Activated CD4-positive, alpha-beta T cell treated with anti-CD3 and anti-CD28 coated beads, Interleukin-2, amount 10 ng/mL, durations not matched to agents 7 days and 5 days (primary cell): ENCODE results near the gene SCD5. TPM values are rescaled to one million over a fixed set of nuclear protein-coding genes. Genes with fewer than 3 reads are reported as not detected.

Experiments used
- CTCF ChIA-PET: fragments of 350-600 bp; sonication (Branson Sonifier 250); formaldehyde crosslinking; loops from one replicate; lab custom pipeline; 2021; ENCODE audit warnings: antibody characterized with exemption; lab: Charles Lee
- POLR2A ChIA-PET: fragments of 350-600 bp; sonication (Branson Sonifier 250); formaldehyde crosslinking; loops from one replicate; lab custom pipeline; 2021; ENCODE audit warnings: antibody characterized with exemption; lab: Charles Lee
- DNase-seq: peaks from one replicate; pipeline ENCODE4 v3.0.0-alpha.2; 2020
- H3K27ac Mint-ChIP-seq: one replicate; pipeline ENCODE4 v1.8.0; 2021; ENCODE audit warnings: mild to moderate bottlenecking, moderate library complexity, mixed read lengths
- H3K27me3 Mint-ChIP-seq: one replicate; pipeline ENCODE4 v1.8.0; 2021; ENCODE audit warnings: mixed read lengths
- H3K36me3 Mint-ChIP-seq: one replicate; pipeline ENCODE4 v1.8.0; 2021; ENCODE audit warnings: low read depth, mixed read lengths
- H3K4me1 Mint-ChIP-seq: one replicate; pipeline ENCODE4 v1.8.0; 2021; ENCODE audit warnings: mixed read lengths
- H3K4me3 Mint-ChIP-seq: one replicate; pipeline ENCODE4 v1.8.0; 2021; ENCODE audit warnings: mild to moderate bottlenecking, moderate library complexity, mixed read lengths
- H3K9me3 Mint-ChIP-seq: one replicate; pipeline ENCODE4 v1.8.0; 2021; ENCODE audit warnings: mixed read lengths
- total RNA-seq, 2 experiments: library from RNA; stranded (reverse); gene quantifications; one replicate each; pipeline ENCODE4 v1.2.3, GENCODE V29; 2021

SCD5 gene
- total RNA-seq, 2 experiments from 2014 or later, result 2.0 TPM

- CTCF ChIA-PET, result no interaction called here
- H3K27ac Mint-ChIP-seq, result no peak overlapping the region
- no peaks in the 10 kb centered on the region for H3K36me3 Mint-ChIP-seq
- DNase-seq, result no peak
- H3K27me3 Mint-ChIP-seq, result peaks cover 6% of the 10 kb centered on the region
- no peaks in the 10 kb centered on the region for H3K9me3 Mint-ChIP-seq
- H3K4me1 Mint-ChIP-seq, result no peaks in the 10 kb centered on the region
- POLR2A ChIA-PET, result no interaction called here
- H3K4me3 Mint-ChIP-seq, result no peak overlapping the region
Measured at GRCh38 chr4:82679531-82679930, 119.1 kb downstream of the SCD5 start.

GRCh38 chr4:82678051-82678450 lies 120.5 kb downstream of the SCD5 start:
- no peak overlapping the region for H3K27ac Mint-ChIP-seq
- H3K9me3 Mint-ChIP-seq, result no peaks in the 10 kb centered on the region
- H3K36me3 Mint-ChIP-seq, result no peaks in the 10 kb centered on the region
- no peak for DNase-seq
- CTCF ChIA-PET, result no interaction called here
- POLR2A ChIA-PET, result no interaction called here
- H3K4me3 Mint-ChIP-seq, result no peak overlapping the region
- peaks cover 8% of the 10 kb centered on the region for H3K27me3 Mint-ChIP-seq
- H3K4me1 Mint-ChIP-seq, result no peaks in the 10 kb centered on the region

- Mint-ChIP-seq H3K36me3 (no peaks in the 10 kb centered on the region), H3K4me1 (no peaks in the 10 kb centered on the region), H3K27me3 (peaks cover 12% of the 10 kb centered on the region), H3K27ac (no peak overlapping the region), H3K4me3 (no peak overlapping the region), H3K9me3 (no peaks in the 10 kb centered on the region)
- no peak for DNase-seq
- CTCF ChIA-PET, result no interaction called here
- POLR2A ChIA-PET, result no interaction called here
Measured at GRCh38 chr4:82677327-82677726, 121.3 kb downstream of the SCD5 start.

GRCh38 chr4:82667761-82668480 lies 130.7 kb downstream of the SCD5 start:
- H3K4me3 Mint-ChIP-seq, result no peak overlapping the region
- H3K4me1 Mint-ChIP-seq, result no peaks in the 10 kb centered on the region
- DNase-seq, result no peak
- H3K27ac Mint-ChIP-seq, result no peak overlapping the region
- POLR2A ChIA-PET, result no interaction called here
- H3K27me3 Mint-ChIP-seq, result peaks cover 15% of the 10 kb centered on the region
- H3K36me3 Mint-ChIP-seq, result no peaks in the 10 kb centered on the region
- CTCF ChIA-PET, result interaction anchor here (0.6 kb wide), 2 partner anchors 122 to 150 kb away, joined by 3 to 4 read pairs; no protein-coding TSS in a partner anchor
- no peaks in the 10 kb centered on the region for H3K9me3 Mint-ChIP-seq

GRCh38 chr4:82666970-82667665 lies 131.5 kb downstream of the SCD5 start:
- Mint-ChIP-seq H3K4me3 (no peak overlapping the region), H3K4me1 (no peaks in the 10 kb centered on the region), H3K27ac (no peak overlapping the region), H3K27me3 (peaks cover 13% of the 10 kb centered on the region), H3K36me3 (no peaks in the 10 kb centered on the region), H3K9me3 (no peaks in the 10 kb centered on the region)
- CTCF ChIA-PET, result interaction anchor here (0.6 kb wide), 1 partner anchor 121 kb away, joined by 4 read pairs; no protein-coding TSS in a partner anchor
- POLR2A ChIA-PET, result no interaction called here
- DNase-seq, result no peak

- no peak overlapping the region for H3K27ac Mint-ChIP-seq
- no peak for DNase-seq
- H3K9me3 Mint-ChIP-seq, result no peaks in the 10 kb centered on the region
- no peaks in the 10 kb centered on the region for H3K4me1 Mint-ChIP-seq
- ChIA-PET POLR2A (interaction anchor here (0.5 to 0.7 kb wide), 2 partner anchors 19 to 1360 kb away, joined by 3 read pairs; no protein-coding TSS in a partner anchor), CTCF (no interaction called here)
- no peak overlapping the region for H3K4me3 Mint-ChIP-seq
- no peaks in the 10 kb centered on the region for H3K36me3 Mint-ChIP-seq
- H3K27me3 Mint-ChIP-seq, result peaks cover 27% of the 10 kb centered on the region
Measured at GRCh38 chr4:82661181-82661992, 137.2 kb downstream of the SCD5 start.

GRCh38 chr4:82652062-82652461 lies 146.5 kb downstream of the SCD5 start:
- DNase-seq, result no peak
- no peaks in the 10 kb centered on the region for H3K9me3 Mint-ChIP-seq
- no peak overlapping the region for H3K27ac Mint-ChIP-seq
- H3K4me3 Mint-ChIP-seq, result no peak overlapping the region
- CTCF ChIA-PET, result no interaction called here
- no peaks in the 10 kb centered on the region for H3K4me1 Mint-ChIP-seq
- H3K36me3 Mint-ChIP-seq, result no peaks in the 10 kb centered on the region
- POLR2A ChIA-PET, result no interaction called here
- H3K27me3 Mint-ChIP-seq, result peaks cover 10% of the 10 kb centered on the region

- ChIA-PET POLR2A (no interaction called here), CTCF (no interaction called here)
- Mint-ChIP-seq H3K9me3 (no peaks in the 10 kb centered on the region), H3K36me3 (no peaks in the 10 kb centered on the region), H3K4me3 (no peak overlapping the region), H3K27ac (no peak overlapping the region), H3K27me3 (peaks cover 5% of the 10 kb centered on the region), H3K4me1 (no peaks in the 10 kb centered on the region)
- no peak for DNase-seq
Measured at GRCh38 chr4:82650868-82651267, 147.7 kb downstream of the SCD5 start.

GRCh38 chr4:82648356-82648755 lies 150.2 kb downstream of the SCD5 start:
- Mint-ChIP-seq H3K4me3 (no peak overlapping the region), H3K9me3 (no peaks in the 10 kb centered on the region), H3K36me3 (no peaks in the 10 kb centered on the region), H3K27ac (no peak overlapping the region), H3K4me1 (no peaks in the 10 kb centered on the region), H3K27me3 (peaks cover 9% of the 10 kb centered on the region)
- no peak for DNase-seq
- ChIA-PET CTCF (interaction anchor here (0.8 kb wide), 1 partner anchor 9 kb away, joined by 3 read pairs; no protein-coding TSS in a partner anchor), POLR2A (no interaction called here)

GRCh38 chr4:82645936-82646565 lies 152.5 kb downstream of the SCD5 start:
- H3K36me3 Mint-ChIP-seq, result no peaks in the 10 kb centered on the region
- no peak for DNase-seq

GRCh38 chr4:82644734-82645126 lies 153.9 kb downstream of the SCD5 start:
- no peaks in the 10 kb centered on the region for H3K4me1 Mint-ChIP-seq
- H3K36me3 Mint-ChIP-seq, result no peaks in the 10 kb centered on the region
- no peak for DNase-seq
- H3K9me3 Mint-ChIP-seq, result no peaks in the 10 kb centered on the region
- POLR2A ChIA-PET, result no interaction called here
- H3K4me3 Mint-ChIP-seq, result no peak overlapping the region
- CTCF ChIA-PET, result no interaction called here
- no peak overlapping the region for H3K27ac Mint-ChIP-seq
- peaks cover 4% of the 10 kb centered on the region for H3K27me3 Mint-ChIP-seq

More at GRCh38 chr4:82645936-82646565, 152.5 kb downstream of the SCD5 start:
- no peak overlapping the region for H3K4me3 Mint-ChIP-seq
- POLR2A ChIA-PET, result no interaction called here
- H3K4me1 Mint-ChIP-seq, result no peaks in the 10 kb centered on the region
- H3K27me3 Mint-ChIP-seq, result peaks cover 4% of the 10 kb centered on the region
- no peaks in the 10 kb centered on the region for H3K9me3 Mint-ChIP-seq
- no peak overlapping the region for H3K27ac Mint-ChIP-seq
- CTCF ChIA-PET, result no interaction called here

GRCh38 chr4:82643994-82644733 lies 154.4 kb downstream of the SCD5 start:
- no peak for DNase-seq
- CTCF ChIA-PET, result no interaction called here
- peaks cover 4% of the 10 kb centered on the region for H3K27me3 Mint-ChIP-seq
- H3K4me3 Mint-ChIP-seq, result no peak overlapping the region
- no peak overlapping the region for H3K27ac Mint-ChIP-seq
- POLR2A ChIA-PET, result no interaction called here
- no peaks in the 10 kb centered on the region for H3K36me3 Mint-ChIP-seq
- no peaks in the 10 kb centered on the region for H3K4me1 Mint-ChIP-seq
- H3K9me3 Mint-ChIP-seq, result no peaks in the 10 kb centered on the region
